Right lung (tissue), 5 donors: ENCODE measurements around the gene TRAF4. TPM values are rescaled to one million over a fixed set of nuclear protein-coding genes. Genes with fewer than 3 reads are reported as not detected.
"Not testable (repeated sequence)": the region's sequence is repeated elsewhere in the genome, so short reads cannot be mapped to it uniquely, and the experiment has no call there.

Experiments used
- DNase-seq, 2 donors: peaks; one replicate each; pipeline ENCODE4 v3.0.0-alpha.2; 2013
- polyA plus RNA-seq, 5 donors: library from polyadenylated mRNA; unstranded; fragments of 120-200 nt; gene quantifications; one replicate each; pipeline versions ENCODE4 v1.2.1 to v1.2.3, GENCODE V29; 2013; ENCODE audit warnings: inconsistent platforms in 1 of 5, low replicate concordance in 1 of 5; ENCODE audit not compliant: insufficient read length in 5 of 5, insufficient read depth in 1 of 5

Gene TRAF4
- polyA plus RNA-seq, 5 donors = 92.5 to 141 (median 113) TPM

- no peak for DNase-seq
These were observed 33.4 kb downstream of the TRAF4 start for GRCh38 chr17:28777178-28777577.

- not testable (repeated sequence) for DNase-seq
These were observed 35.8 kb downstream of the TRAF4 start for GRCh38 chr17:28779601-28780000.

GRCh38 chr17:28783161-28783560, 39.4 kb downstream of the TRAF4 start:
- DNase-seq = no peak

- no peak for DNase-seq
These were observed 44.3 kb downstream of the TRAF4 start for GRCh38 chr17:28788100-28788499.

GRCh38 chr17:28792877-28793661, 49.3 kb downstream of the TRAF4 start:
- DNase-seq = no peak

GRCh38 chr17:28794846-28795441, 51.1 kb downstream of the TRAF4 start:
- not testable (repeated sequence) for DNase-seq

- no peak for DNase-seq
These were observed 52.3 kb downstream of the TRAF4 start for GRCh38 chr17:28796062-28796461.

Other genes starting within 250 kb of the TRAF4 start
- gene FOXN1, start 237.7 kb upstream of the TRAF4 start, polyA plus RNA-seq = under 1 TPM in 4 of 5 donors, not detected in 1; 0.06 to 0.19 (median 0.16) TPM
- 10 to 100 TPM; 28.4 to 44.4 (median 36.3) TPM for gene UNC119, start 191.4 kb upstream of the TRAF4 start, polyA plus RNA-seq
- gene PIGS, start 172.5 kb upstream of the TRAF4 start, polyA plus RNA-seq = 10 to 100 TPM; 58.7 to 66.9 (median 62.7) TPM
- gene ALDOC, start 167.1 kb upstream of the TRAF4 start, polyA plus RNA-seq = 10 to 100 TPM; 16.1 to 21.6 (median 20.2) TPM
- 10 to 100 TPM; 35.5 to 80.1 (median 66.1) TPM for gene SPAG5, start 145.0 kb upstream of the TRAF4 start, polyA plus RNA-seq
- 10 to 100 TPM; 19.0 to 27.9 (median 24.2) TPM for gene RSKR, start 129.8 kb upstream of the TRAF4 start, polyA plus RNA-seq
- gene BLTP2, start 98.9 kb upstream of the TRAF4 start, polyA plus RNA-seq = 10 to 100 TPM; 70.4 to 87.5 (median 77.3) TPM
- gene SDF2, start 82.1 kb upstream of the TRAF4 start, polyA plus RNA-seq = 10 to 100 TPM; 67.7 to 73.8 (median 69.5) TPM
- gene SUPT6H, start 81.8 kb upstream of the TRAF4 start, polyA plus RNA-seq = 10 to 100 TPM; 60.3 to 74.7 (median 66.8) TPM
- gene PROCA1, start 32.1 kb upstream of the TRAF4 start, polyA plus RNA-seq = 1 to 10 TPM; 5.7 to 7.1 (median 6.6) TPM
- gene RAB34, start 26.1 kb upstream of the TRAF4 start, polyA plus RNA-seq = 100 to 1,000 TPM; 180 to 195 (median 187) TPM
- gene RPL23A, start 24.0 kb upstream of the TRAF4 start, polyA plus RNA-seq = 1,000 to 10,000 TPM; 1,134 to 1,477 (median 1,162) TPM
- 10 to 100 TPM in 1 of 5 donors, 1 to 10 TPM in 4; 7.5 to 11.0 (median 8.7) TPM for gene TLCD1, start 17.8 kb upstream of the TRAF4 start, polyA plus RNA-seq
- 1 to 10 TPM; 5.5 to 8.4 (median 6.8) TPM for gene NEK8, start 15.2 kb upstream of the TRAF4 start, polyA plus RNA-seq
- gene FAM222B, start 98.8 kb downstream of the TRAF4 start, polyA plus RNA-seq = 10 to 100 TPM; 15.5 to 22.3 (median 17.5) TPM
- 10 to 100 TPM; 60.7 to 78.6 (median 68.4) TPM for gene ERAL1, start 111.0 kb downstream of the TRAF4 start, polyA plus RNA-seq
- gene FLOT2, start 153.7 kb downstream of the TRAF4 start, polyA plus RNA-seq = 10 to 100 TPM; 60.5 to 89.2 (median 72.7) TPM
- 1 to 10 TPM; 5.6 to 8.7 (median 6.8) TPM for gene DHRS13, start 159.1 kb downstream of the TRAF4 start, polyA plus RNA-seq
- gene PHF12, start 207.5 kb downstream of the TRAF4 start, polyA plus RNA-seq = 10 to 100 TPM; 42.7 to 61.2 (median 57.0) TPM